Lower lobe of right lung (tissue), 2 donors: ENCODE data around the gene L3MBTL2. TPM values are rescaled to one million over a fixed set of nuclear protein-coding genes. Genes with fewer than 3 reads are reported as not detected.

Experiments
- ATAC-seq, 2 donors: fragments of 200-7000 bp; cut with Tn5 transposase; one replicate each; pipeline ENCODE4 v1.9.1; 2020 to 2022; ENCODE audit warnings: mild to moderate bottlenecking in 2 of 2, moderate library complexity in 2 of 2
- DNase-seq: peaks from one replicate; pipeline ENCODE4 v3.0.0-alpha.2; 2020
- H3K27ac ChIP-seq: fragments of 200-600 bp; one replicate; pipeline ENCODE4 v1.8.0; 2022
- H3K27me3 ChIP-seq: fragments of 200-600 bp; one replicate; pipeline ENCODE4 v1.8.0; 2022; ENCODE audit warnings: low read depth
- H3K36me3 ChIP-seq: fragments of 200-600 bp; one replicate; pipeline ENCODE4 v1.8.0; 2022; ENCODE audit warnings: mild to moderate bottlenecking
- H3K4me1 ChIP-seq: fragments of 200-600 bp; one replicate; pipeline ENCODE4 v1.8.0; 2022
- H3K4me3 ChIP-seq: fragments of 200-600 bp; one replicate; pipeline ENCODE4 v1.8.0; 2022; ENCODE audit warnings: mild to moderate bottlenecking
- H3K9me3 ChIP-seq: fragments of 200-600 bp; one replicate; pipeline ENCODE4 v1.8.0; 2022
- intact Hi-C: fragments of 100-400 bp; cut with DNase I; formaldehyde crosslinking; loops from one replicate; pipeline ENCODE4 v1.11.0; 2022
- total RNA-seq: library from RNA; stranded (reverse); fragmentation: NEBNext Ultra II Directional; extraction: Animal tissue kit (Norgen Biotek cat#: 25700); gene quantifications from one replicate; pipeline ENCODE4 v1.2.1, GENCODE V29; 2021
- TF ChIP-seq, protein P1 (sequence below): fragments of 200-600 bp; IDR thresholded peaks from one replicate; pipeline ENCODE4 v1.8.0; 2022; ENCODE audit warnings: antibody characterized with exemption, mild to moderate bottlenecking
- donor health status: DM: no; HTN: yes; CAD: no; lungs with severe emphysema.

L3MBTL2 gene
- total RNA-seq, 1 donor from 2014 or later = 22.8 TPM

DNA sequence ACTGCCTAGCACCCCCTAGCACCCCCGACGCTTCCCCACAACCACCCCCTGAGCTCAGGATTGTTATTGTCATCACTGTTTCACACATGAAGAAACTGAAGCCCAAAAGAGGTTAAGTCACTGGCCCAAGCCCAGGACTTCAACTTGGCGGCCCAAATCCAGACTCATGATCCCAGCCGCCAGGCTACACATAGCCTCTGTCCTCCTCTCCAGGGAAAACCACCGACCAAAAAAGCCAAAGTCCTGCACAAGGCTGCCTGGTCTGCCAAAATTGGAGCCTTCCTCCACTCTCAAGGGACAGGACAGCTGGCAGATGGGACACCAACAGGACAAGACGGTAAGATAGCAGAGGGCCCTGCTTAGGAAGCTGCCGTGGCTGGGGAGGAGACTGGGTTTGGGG, 10.8 kb downstream of the L3MBTL2 start:
- no peak for ATAC-seq
- peaks cover 25% of the 10 kb centered on the region for H3K4me1 ChIP-seq
- H3K36me3 ChIP-seq = peaks cover 50% of the 10 kb centered on the region
- TF ChIP-seq, protein P1, sequence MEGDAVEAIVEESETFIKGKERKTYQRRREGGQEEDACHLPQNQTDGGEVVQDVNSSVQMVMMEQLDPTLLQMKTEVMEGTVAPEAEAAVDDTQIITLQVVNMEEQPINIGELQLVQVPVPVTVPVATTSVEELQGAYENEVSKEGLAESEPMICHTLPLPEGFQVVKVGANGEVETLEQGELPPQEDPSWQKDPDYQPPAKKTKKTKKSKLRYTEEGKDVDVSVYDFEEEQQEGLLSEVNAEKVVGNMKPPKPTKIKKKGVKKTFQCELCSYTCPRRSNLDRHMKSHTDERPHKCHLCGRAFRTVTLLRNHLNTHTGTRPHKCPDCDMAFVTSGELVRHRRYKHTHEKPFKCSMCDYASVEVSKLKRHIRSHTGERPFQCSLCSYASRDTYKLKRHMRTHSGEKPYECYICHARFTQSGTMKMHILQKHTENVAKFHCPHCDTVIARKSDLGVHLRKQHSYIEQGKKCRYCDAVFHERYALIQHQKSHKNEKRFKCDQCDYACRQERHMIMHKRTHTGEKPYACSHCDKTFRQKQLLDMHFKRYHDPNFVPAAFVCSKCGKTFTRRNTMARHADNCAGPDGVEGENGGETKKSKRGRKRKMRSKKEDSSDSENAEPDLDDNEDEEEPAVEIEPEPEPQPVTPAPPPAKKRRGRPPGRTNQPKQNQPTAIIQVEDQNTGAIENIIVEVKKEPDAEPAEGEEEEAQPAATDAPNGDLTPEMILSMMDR = no peak
- intact Hi-C loops = no loop called here
- H3K27me3 ChIP-seq = no peaks in the 10 kb centered on the region
- DNase-seq = no peak
- H3K27ac ChIP-seq = no peak overlapping the region
- H3K9me3 ChIP-seq = no peaks in the 10 kb centered on the region
- H3K4me3 ChIP-seq = no peak overlapping the region

GRCh38 chr22:41216984-41217383, 11.9 kb downstream of the L3MBTL2 start:
- ATAC-seq (peak; percentile 58 to 63), DNase-seq (no peak)
- Histone ChIP-seq H3K36me3 (peaks cover 55% of the 10 kb centered on the region), H3K9me3 (no peaks in the 10 kb centered on the region), H3K4me3 (peak overlapping the region; percentile 26), H3K27me3 (no peaks in the 10 kb centered on the region), H3K4me1 (peaks cover 25% of the 10 kb centered on the region), H3K27ac (peak overlapping the region; percentile 87)
- intact Hi-C loops = no loop called here
- TF ChIP-seq, protein P1 = no peak

GRCh38 chr22:41217553-41218157, 12.5 kb downstream of the L3MBTL2 start:
- no peaks in the 10 kb centered on the region for H3K27me3 ChIP-seq
- peaks cover 25% of the 10 kb centered on the region for H3K4me1 ChIP-seq
- H3K36me3 ChIP-seq = peaks cover 59% of the 10 kb centered on the region
- H3K4me3 ChIP-seq = peak overlapping the region; percentile 26
- TF ChIP-seq, protein P1 = no peak
- intact Hi-C loops = no loop called here
- H3K9me3 ChIP-seq = no peaks in the 10 kb centered on the region
- H3K27ac ChIP-seq = peak overlapping the region; percentile 87
- peak; percentile 91 to 93 for ATAC-seq
- DNase-seq = peak; percentile 85

GRCh38 chr22:41222846-41223507, 17.9 kb downstream of the L3MBTL2 start:
- no peak overlapping the region for H3K4me3 ChIP-seq
- ATAC-seq (no peak), DNase-seq (no peak)
- H3K36me3 ChIP-seq = peaks cover 92% of the 10 kb centered on the region
- no peaks in the 10 kb centered on the region for H3K27me3 ChIP-seq
- H3K9me3 ChIP-seq = no peaks in the 10 kb centered on the region
- intact Hi-C loops = no loop called here
- H3K4me1 ChIP-seq = peaks cover 7% of the 10 kb centered on the region
- H3K27ac ChIP-seq = no peak overlapping the region
- TF ChIP-seq, protein P1 = no peak

DNA sequence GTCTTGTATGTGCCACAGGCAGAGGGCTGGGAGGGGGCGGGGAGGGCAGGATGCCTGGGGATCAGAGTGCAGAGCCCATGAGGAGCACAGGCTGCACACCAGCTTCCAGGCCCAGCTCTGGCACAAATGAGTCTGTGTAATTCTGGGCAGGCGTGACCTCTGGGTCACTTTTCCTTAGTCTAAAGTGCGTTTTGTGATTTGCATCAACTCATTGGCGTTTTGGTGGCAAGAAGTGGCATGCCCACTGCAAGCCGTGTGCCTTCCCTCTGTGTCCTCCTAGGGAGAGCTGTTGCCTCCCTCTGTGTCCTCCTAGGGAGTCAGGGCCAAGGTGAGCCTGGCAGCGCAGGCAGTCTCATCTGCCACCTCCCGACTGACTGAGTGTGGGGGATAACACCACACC, 18.4 kb downstream of the L3MBTL2 start:
- H3K27ac ChIP-seq = no peak overlapping the region
- H3K4me3 ChIP-seq = no peak overlapping the region
- TF ChIP-seq, protein P1 = no peak
- peaks cover under 1% of the 10 kb centered on the region for H3K4me1 ChIP-seq
- no peaks in the 10 kb centered on the region for H3K9me3 ChIP-seq
- no peaks in the 10 kb centered on the region for H3K27me3 ChIP-seq
- no peak for ATAC-seq
- peaks cover 96% of the 10 kb centered on the region for H3K36me3 ChIP-seq
- DNase-seq = no peak
- intact Hi-C loops = no loop called here
